Measurements from ENCODE around the gene SEC16B. TPM values are rescaled to one million over a fixed set of nuclear protein-coding genes. Genes with fewer than 3 reads are reported as not detected.

The SEC16B gene
- total RNA-seq, 2 donors from 2014 or later, result 11.2 to 37.6 TPM

DNA sequence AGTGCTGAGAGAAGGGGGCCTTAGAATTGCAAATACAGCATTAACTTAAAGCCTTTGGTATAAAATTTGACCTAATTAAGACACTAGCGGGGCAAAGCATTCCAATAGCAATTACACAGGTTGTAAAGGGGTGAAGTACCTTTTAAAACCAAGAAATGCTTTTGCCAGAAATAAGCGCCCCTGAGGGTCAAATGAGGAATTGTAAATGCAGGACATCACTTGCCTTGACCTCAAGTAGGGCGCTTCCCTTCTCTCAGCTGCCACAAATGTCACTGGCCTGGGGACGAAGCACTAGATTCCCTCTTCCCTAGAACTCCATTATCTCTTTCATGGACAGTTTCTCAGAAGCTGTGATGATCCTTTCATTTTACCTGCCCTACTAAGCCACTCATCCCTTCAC, 48.3 kb downstream of the SEC16B start:
- 79 to 80% methylated on average over 4 of the region's 4 CpGs for WGBS, 2 donors
- Histone ChIP-seq H3K4me3 (no peak overlapping the region), H3K36me3 (replicated peaks in 1 of 2; ENCODE audit: insufficient read depth in 1 of 2, low read depth in 2 of 2) (no peaks in the 10 kb centered on the region), H3K9me3 (no peaks in the 10 kb centered on the region), H3K27me3 (no peaks in the 10 kb centered on the region), H3K27ac (no peak overlapping the region), H3K4me1 (no peaks in the 10 kb centered on the region)
- DNase-seq (no peak), ATAC-seq (no peak)
- no peak for TF ChIP-seq POLR2A (IDR thresholded peaks at IDR 0.05)
- TF ChIP-seq, protein P1, sequence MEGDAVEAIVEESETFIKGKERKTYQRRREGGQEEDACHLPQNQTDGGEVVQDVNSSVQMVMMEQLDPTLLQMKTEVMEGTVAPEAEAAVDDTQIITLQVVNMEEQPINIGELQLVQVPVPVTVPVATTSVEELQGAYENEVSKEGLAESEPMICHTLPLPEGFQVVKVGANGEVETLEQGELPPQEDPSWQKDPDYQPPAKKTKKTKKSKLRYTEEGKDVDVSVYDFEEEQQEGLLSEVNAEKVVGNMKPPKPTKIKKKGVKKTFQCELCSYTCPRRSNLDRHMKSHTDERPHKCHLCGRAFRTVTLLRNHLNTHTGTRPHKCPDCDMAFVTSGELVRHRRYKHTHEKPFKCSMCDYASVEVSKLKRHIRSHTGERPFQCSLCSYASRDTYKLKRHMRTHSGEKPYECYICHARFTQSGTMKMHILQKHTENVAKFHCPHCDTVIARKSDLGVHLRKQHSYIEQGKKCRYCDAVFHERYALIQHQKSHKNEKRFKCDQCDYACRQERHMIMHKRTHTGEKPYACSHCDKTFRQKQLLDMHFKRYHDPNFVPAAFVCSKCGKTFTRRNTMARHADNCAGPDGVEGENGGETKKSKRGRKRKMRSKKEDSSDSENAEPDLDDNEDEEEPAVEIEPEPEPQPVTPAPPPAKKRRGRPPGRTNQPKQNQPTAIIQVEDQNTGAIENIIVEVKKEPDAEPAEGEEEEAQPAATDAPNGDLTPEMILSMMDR (IDR thresholded peaks at IDR 0.05), result no peak
- intact Hi-C loops (cut with DNase I), result no loop called here

DNA sequence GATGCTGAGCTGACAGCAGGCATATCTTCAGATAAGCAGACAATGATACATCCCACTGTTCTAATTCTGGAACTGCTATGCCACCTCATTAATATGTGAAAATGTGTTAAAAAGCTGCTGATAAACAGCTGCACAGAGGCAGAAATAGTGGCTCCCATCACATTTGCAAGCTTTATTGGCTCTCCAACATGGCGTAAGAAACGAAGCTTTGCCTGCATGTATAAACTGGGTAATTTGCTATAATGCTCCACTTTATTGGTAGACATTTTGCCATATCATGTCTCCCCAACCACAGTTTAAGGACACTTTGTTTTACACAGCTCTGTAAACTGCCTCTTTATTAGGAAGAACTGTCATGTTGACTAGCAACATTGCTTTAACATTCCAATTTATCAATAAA, 49.8 kb downstream of the SEC16B start:
- TF ChIP-seq, protein P1 (IDR thresholded peaks at IDR 0.05), result no peak
- TF ChIP-seq POLR2A (IDR thresholded peaks at IDR 0.05), result no peak
- no peak for DNase-seq
- Histone ChIP-seq H3K36me3 (replicated peaks in 1 of 2; ENCODE audit: insufficient read depth in 1 of 2, low read depth in 2 of 2) (no peaks in the 10 kb centered on the region), H3K4me1 (no peaks in the 10 kb centered on the region), H3K9me3 (no peaks in the 10 kb centered on the region), H3K27me3 (no peaks in the 10 kb centered on the region), H3K27ac (no peak overlapping the region), H3K4me3 (no peak overlapping the region)
- 76 to 84% methylated on average over 2 of the region's 2 CpGs for whole genome bisulfite sequencing, 2 donors
- intact Hi-C loops (cut with DNase I), result no loop called here
- no peak for ATAC-seq

DNA sequence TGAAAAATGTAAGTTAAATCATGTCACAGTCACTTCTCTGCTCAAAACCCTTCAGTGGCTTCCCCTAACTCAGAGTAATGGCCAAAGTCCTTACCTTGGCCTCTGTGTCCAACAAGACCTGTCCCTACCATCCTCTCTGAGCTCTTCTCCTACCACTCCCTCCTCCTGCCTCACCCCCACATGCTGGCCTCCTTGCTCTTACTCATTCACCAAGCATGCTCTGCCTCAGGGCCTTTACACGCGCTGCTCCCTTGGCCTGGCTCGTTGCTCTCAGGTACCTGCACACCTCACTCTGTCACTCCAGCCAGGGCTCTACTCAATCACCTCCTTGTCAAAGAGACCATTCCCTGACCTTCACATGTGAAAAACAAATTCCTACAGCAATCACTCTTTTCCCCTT, 54.2 kb downstream of the SEC16B start:
- intact Hi-C loops (cut with DNase I), result no loop called here
- no peak overlapping the region for H3K4me3 ChIP-seq
- DNase-seq (no peak), ATAC-seq (no peak)
- WGBS, 2 donors, result 79 to 82% methylated on average over 3 of the region's 3 CpGs
- TF ChIP-seq POLR2A (IDR thresholded peaks at IDR 0.05), result no peak
- TF ChIP-seq, protein P1 (IDR thresholded peaks at IDR 0.05), result no peak
- H3K27ac ChIP-seq, result no peak overlapping the region
- no peaks in the 10 kb centered on the region for H3K27me3 ChIP-seq
- H3K36me3 ChIP-seq (replicated peaks in 1 of 2; ENCODE audit: insufficient read depth in 1 of 2, low read depth in 2 of 2), result no peaks in the 10 kb centered on the region
- H3K9me3 ChIP-seq, result no peaks in the 10 kb centered on the region
- H3K4me1 ChIP-seq, result peaks cover 9% of the 10 kb centered on the region

DNA sequence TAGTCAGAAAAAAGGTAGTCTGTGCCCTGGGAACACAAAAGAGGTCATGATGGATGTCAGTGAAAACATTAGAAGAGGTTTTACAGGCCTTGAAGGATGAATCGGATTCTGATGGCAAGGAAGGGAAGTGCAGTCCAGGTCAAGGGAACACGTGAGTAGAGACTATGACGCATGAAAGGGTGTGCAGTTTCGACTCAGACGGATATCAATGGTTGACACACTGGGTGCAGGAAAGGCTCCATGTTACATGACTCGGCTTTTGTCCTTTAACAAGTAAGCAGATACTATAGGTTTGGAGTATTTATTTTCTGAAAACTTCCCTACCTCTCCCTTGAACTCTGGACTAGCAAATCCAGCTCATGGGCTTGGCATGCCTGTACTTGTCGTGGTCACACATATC, 55.3 kb downstream of the SEC16B start:
- no peak overlapping the region for H3K4me3 ChIP-seq
- WGBS, 2 donors, result 87 to 91% methylated on average over 7 of the region's 7 CpGs
- H3K27me3 ChIP-seq, result no peaks in the 10 kb centered on the region
- no peak for DNase-seq
- H3K27ac ChIP-seq, result no peak overlapping the region
- intact Hi-C loops (cut with DNase I), result no loop called here
- H3K9me3 ChIP-seq, result no peaks in the 10 kb centered on the region
- no peaks in the 10 kb centered on the region for H3K36me3 ChIP-seq (replicated peaks in 1 of 2; ENCODE audit: insufficient read depth in 1 of 2, low read depth in 2 of 2)
- TF ChIP-seq, protein P1 (IDR thresholded peaks at IDR 0.05), result no peak
- TF ChIP-seq POLR2A (IDR thresholded peaks at IDR 0.05), result no peak
- H3K4me1 ChIP-seq, result peaks cover 9% of the 10 kb centered on the region
- no peak for ATAC-seq

DNA sequence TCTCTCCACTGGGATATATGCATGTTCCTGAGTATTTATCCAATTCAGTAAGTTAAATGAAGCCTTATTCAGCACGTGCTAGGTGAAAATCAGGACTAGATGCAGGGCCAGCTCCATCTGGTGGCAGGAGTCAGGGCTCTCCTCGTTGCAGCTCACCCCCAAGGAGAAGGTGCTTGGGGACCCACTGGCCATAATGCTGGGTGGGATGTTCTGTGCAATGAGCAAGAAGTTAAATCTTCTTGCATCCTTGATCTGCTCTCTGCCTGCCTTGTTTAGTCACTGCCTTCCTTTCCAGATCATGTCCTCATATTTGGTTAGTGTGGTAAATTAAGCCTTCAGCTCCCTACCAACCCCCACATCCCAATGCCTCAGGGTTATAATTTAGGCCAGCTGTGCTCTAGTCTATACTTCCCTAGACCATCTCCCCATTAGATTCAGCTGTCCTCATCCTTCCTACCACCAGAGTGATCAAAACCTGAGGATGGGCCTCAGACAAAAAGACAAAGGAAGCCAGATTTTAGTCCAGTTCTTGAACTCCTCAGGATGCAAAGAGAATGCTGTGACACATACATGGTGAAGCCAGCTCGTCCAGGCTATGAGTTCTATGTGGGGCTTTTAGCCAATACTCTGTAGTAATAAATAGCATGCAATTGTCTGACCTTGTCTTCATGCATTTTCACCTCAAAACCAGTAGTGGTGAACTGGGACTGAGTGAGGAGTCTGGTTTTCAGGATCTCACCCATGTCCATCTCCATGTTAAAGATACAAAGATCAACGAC, 55.9 kb downstream of the SEC16B start:
- ATAC-seq (no peak), DNase-seq (peak; percentile 24 to 64 (median 40))
- 22 to 29% methylated on average over 4 of the region's 4 CpGs for WGBS, 2 donors
- no peaks in the 10 kb centered on the region for H3K27me3 ChIP-seq
- TF ChIP-seq, protein P1 (IDR thresholded peaks at IDR 0.05), result peak in 6 of 7 experiments; percentile 10 to 59 (median 36)
- TF ChIP-seq POLR2A (IDR thresholded peaks at IDR 0.05), result no peak
- intact Hi-C loops (cut with DNase I), result no loop called here
- H3K36me3 ChIP-seq (replicated peaks in 1 of 2; ENCODE audit: insufficient read depth in 1 of 2, low read depth in 2 of 2), result no peaks in the 10 kb centered on the region
- no peak overlapping the region for H3K4me3 ChIP-seq
- no peak overlapping the region for H3K27ac ChIP-seq
- H3K4me1 ChIP-seq, result peaks cover 9% of the 10 kb centered on the region
- no peaks in the 10 kb centered on the region for H3K9me3 ChIP-seq
